DND-41 (cell line): ENCODE results near the gene PDPN.

Source experiments
- CTCF ChIP-seq: IDR thresholded peaks from 2 replicates; pipeline ENCODE4 v1.5.1; 2012; ENCODE audit warnings: borderline replicate concordance, low read length, moderate library complexity, mild to moderate bottlenecking; ENCODE audit not compliant: poor library complexity, severe bottlenecking; ENCODE audit errors: extremely low read depth
- EZH2 ChIP-seq: IDR thresholded peaks from 3 replicates; pipeline ENCODE4 v1.6.1; 2012; ENCODE audit warnings: borderline replicate concordance, low read depth, mild to moderate bottlenecking, moderate library complexity, low read length, inconsistent platforms; ENCODE audit not compliant: severe bottlenecking

GRCh38 chr1:13576926-13577325, 6.7 kb upstream of the PDPN start:
- TF ChIP-seq CTCF (no peak), EZH2 (no peak)
